OCI-LY7 (cell line): ENCODE data around the gene CCDC78. TPM values are rescaled to one million over a fixed set of nuclear protein-coding genes. Genes with fewer than 3 reads are reported as not detected.
A peak's percentile ranks its signal among the peaks of the same experiment; 100 is the strongest.

Source experiments
- BruUV-seq: library from RNA; stranded (reverse); fragments of 400-500 nt; replicated peaks from 2 replicates; lab custom pipeline; 2021; lab: Mats Ljungman, UMichigan
- CTCF ChIA-PET: fragments of 300-600 bp; sonication (Branson Sonifier 250); formaldehyde crosslinking; loops from one replicate; lab custom pipeline; 2022; ENCODE audit warnings: antibody characterized with exemption; ENCODE audit not compliant: unreplicated experiment; lab: Charles Lee
- POLR2A ChIA-PET: fragments of 300-600 bp; sonication (Branson Sonifier 250); formaldehyde crosslinking; loops from one replicate; lab custom pipeline; 2022; ENCODE audit warnings: antibody characterized with exemption; lab: Charles Lee
- DNase-seq: peaks from one replicate; pipeline ENCODE4 v3.0.0-alpha.2; 2015; ENCODE audit warnings: low spot score
- H2AFZ ChIP-seq: fragments of 200-600 bp; sonication (generic), shearing (Covaris generic); 2 replicates; pipeline ENCODE4 v1.6.1; 2014; ENCODE audit warnings: mild to moderate bottlenecking, antibody characterized with exemption, low read length, moderate library complexity
- H3K27ac ChIP-seq: fragments of 200-600 bp; sonication (generic); 2 replicates; pipeline ENCODE4 v1.5.1; 2014; ENCODE audit warnings: mixed run types, low read depth, mild to moderate bottlenecking, moderate library complexity, low read length, inconsistent platforms; ENCODE audit not compliant: poor library complexity, severe bottlenecking
- H3K36me3 ChIP-seq: fragments of 200-600 bp; sonication (generic); 2 replicates; pipeline ENCODE4 v1.6.1; 2014; ENCODE audit warnings: mild to moderate bottlenecking, antibody characterized with exemption, low read length, moderate library complexity, mixed read lengths; ENCODE audit not compliant: insufficient read depth
- H3K4me1 ChIP-seq: fragments of 200-600 bp; sonication (generic); 2 replicates; pipeline ENCODE4 v1.5.1; 2014; ENCODE audit warnings: mild to moderate bottlenecking, low read length; ENCODE audit not compliant: insufficient read depth, poor library complexity, severe bottlenecking
- H3K4me2 ChIP-seq: fragments of 200-600 bp; sonication (generic); 2 replicates; pipeline ENCODE4 v1.6.1; 2014; ENCODE audit warnings: mild to moderate bottlenecking, low read length
- H3K4me3 ChIP-seq: fragments of 200-600 bp; sonication (generic); 2 replicates; pipeline ENCODE4 v1.5.1; 2014; ENCODE audit warnings: mild to moderate bottlenecking, low read depth, low read length; ENCODE audit not compliant: poor library complexity, severe bottlenecking
- H3K79me2 ChIP-seq: fragments of 200-600 bp; sonication (generic); 2 replicates; pipeline ENCODE4 v1.6.1; 2016; ENCODE audit warnings: low read depth, mild to moderate bottlenecking, low read length, moderate library complexity, mixed read lengths; ENCODE audit not compliant: insufficient read depth
- H3K9me2 ChIP-seq: fragments of 200-600 bp; sonication (generic); 2 replicates; pipeline ENCODE4 v1.6.1; 2016; ENCODE audit warnings: mild to moderate bottlenecking, low read length, mixed read lengths; ENCODE audit not compliant: insufficient read depth
- H3K9me3 ChIP-seq: fragments of 200-600 bp; sonication (generic); 2 replicates; pipeline ENCODE4 v1.6.1; 2014; ENCODE audit warnings: mild to moderate bottlenecking, mixed run types, low read length, mixed read lengths
- H4K20me1 ChIP-seq: fragments of 200-600 bp; sonication (generic); 2 replicates; pipeline ENCODE4 v1.6.1; 2014; ENCODE audit warnings: mild to moderate bottlenecking, antibody characterized with exemption, low read length, moderate library complexity, mixed read lengths; ENCODE audit not compliant: insufficient read depth
- EZH2phosphoT487 ChIP-seq: fragments of 200-600 bp; sonication (generic); IDR thresholded peaks from 2 replicates; pipeline ENCODE4 v1.6.1; 2018; ENCODE audit warnings: low read depth, borderline replicate concordance, mild to moderate bottlenecking, mixed run types, antibody characterized with exemption, low read length, moderate library complexity, mixed read lengths
- intact Hi-C: fragments of 100-400 bp; cut with micrococcal nuclease; formaldehyde crosslinking; loops from one replicate; pipeline ENCODE4 v1.10.0; 2022; ENCODE audit not compliant: unreplicated experiment
- total RNA-seq, 2 experiments: library from RNA; depleted of rRNA in 1 of 2; stranded (reverse); fragments of >200 nt in 1 of 2; shearing (Covaris generic) in 1 of 2; gene quantifications; 2 replicates each; pipeline ENCODE4 v1.2.3, GENCODE V29; 2014 to 2022
- TF ChIP-seq, protein P1 (sequence below): fragments of 200-600 bp; sonication (generic); conservative IDR thresholded peaks from 2 replicates; pipeline ENCODE4 v1.5.1; 2014; ENCODE audit warnings: mild to moderate bottlenecking, antibody characterized with exemption, low read length, moderate library complexity, mixed read lengths

CCDC78 gene
- total RNA-seq, 2 experiments from 2014 or later = 25.8 to 57.9 TPM

DNA sequence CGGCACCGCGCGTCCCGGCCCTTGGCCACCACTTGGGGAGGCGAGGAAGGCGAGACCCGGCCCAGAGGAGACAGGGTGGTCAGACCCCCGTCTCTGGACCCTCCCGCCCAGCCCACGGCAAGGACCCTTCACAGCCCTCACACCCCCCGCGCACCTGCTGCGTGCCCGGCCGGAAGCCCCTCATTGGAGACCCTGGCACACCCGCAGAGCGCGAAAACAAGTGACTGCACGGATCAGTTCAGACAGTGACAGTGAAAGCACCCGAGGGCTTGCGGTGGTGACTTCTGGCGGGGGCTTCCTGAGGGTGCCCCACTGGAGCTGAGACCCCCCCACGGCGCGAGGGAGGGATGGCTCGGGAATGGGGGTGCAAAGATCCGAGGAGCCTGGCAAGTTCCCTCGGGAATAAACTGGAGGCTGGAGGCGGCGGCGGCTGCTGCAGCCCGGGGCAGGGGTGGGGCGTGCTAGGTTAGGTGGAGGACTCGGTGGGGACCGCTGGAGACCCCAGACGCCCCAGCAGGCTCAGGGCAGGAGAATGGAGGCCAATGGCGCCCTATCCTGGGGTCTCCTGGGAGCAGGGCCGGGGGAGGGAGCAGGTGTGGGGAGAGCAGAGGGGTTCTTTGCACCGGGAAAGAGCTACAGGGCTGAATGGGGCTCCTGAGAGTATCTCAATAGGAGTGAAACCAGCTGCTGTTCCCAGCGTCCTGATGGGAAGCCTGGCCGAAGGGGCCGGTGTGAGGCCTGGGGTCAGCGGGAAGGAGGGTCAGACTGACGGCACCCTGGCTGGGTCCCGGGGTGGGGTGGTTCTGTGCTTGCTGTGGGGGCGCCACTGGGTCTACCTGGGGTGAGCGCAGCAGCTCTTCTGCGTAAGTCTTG is 19.8 kb downstream of the CCDC78 start:
- intact Hi-C loops = no loop called here
- Histone ChIP-seq H3K36me3 (no peaks in the 10 kb centered on the region), H3K27ac (no peak overlapping the region), H3K79me2 (no peaks in the 10 kb centered on the region), H2AFZ (no peak overlapping the region), H3K4me1 (no peaks in the 10 kb centered on the region), H3K9me2 (no peaks in the 10 kb centered on the region), H3K4me3 (no peak overlapping the region), H3K4me2 (no peak overlapping the region; the same call in 1 of the 2 replicates), H3K9me3 (no peaks in the 10 kb centered on the region), H4K20me1 (no peaks in the 10 kb centered on the region)
- BruUV-seq = no TSS peak
- no peak for TF ChIP-seq EZH2phosphoT487
- TF ChIP-seq, protein P1, sequence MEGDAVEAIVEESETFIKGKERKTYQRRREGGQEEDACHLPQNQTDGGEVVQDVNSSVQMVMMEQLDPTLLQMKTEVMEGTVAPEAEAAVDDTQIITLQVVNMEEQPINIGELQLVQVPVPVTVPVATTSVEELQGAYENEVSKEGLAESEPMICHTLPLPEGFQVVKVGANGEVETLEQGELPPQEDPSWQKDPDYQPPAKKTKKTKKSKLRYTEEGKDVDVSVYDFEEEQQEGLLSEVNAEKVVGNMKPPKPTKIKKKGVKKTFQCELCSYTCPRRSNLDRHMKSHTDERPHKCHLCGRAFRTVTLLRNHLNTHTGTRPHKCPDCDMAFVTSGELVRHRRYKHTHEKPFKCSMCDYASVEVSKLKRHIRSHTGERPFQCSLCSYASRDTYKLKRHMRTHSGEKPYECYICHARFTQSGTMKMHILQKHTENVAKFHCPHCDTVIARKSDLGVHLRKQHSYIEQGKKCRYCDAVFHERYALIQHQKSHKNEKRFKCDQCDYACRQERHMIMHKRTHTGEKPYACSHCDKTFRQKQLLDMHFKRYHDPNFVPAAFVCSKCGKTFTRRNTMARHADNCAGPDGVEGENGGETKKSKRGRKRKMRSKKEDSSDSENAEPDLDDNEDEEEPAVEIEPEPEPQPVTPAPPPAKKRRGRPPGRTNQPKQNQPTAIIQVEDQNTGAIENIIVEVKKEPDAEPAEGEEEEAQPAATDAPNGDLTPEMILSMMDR = 0 out of 2 replicates have a peak, but pooled peaks have one; percentile 10
- DNase-seq = no peak
- ChIA-PET POLR2A (no interaction called here), CTCF (no interaction called here)

DNA sequence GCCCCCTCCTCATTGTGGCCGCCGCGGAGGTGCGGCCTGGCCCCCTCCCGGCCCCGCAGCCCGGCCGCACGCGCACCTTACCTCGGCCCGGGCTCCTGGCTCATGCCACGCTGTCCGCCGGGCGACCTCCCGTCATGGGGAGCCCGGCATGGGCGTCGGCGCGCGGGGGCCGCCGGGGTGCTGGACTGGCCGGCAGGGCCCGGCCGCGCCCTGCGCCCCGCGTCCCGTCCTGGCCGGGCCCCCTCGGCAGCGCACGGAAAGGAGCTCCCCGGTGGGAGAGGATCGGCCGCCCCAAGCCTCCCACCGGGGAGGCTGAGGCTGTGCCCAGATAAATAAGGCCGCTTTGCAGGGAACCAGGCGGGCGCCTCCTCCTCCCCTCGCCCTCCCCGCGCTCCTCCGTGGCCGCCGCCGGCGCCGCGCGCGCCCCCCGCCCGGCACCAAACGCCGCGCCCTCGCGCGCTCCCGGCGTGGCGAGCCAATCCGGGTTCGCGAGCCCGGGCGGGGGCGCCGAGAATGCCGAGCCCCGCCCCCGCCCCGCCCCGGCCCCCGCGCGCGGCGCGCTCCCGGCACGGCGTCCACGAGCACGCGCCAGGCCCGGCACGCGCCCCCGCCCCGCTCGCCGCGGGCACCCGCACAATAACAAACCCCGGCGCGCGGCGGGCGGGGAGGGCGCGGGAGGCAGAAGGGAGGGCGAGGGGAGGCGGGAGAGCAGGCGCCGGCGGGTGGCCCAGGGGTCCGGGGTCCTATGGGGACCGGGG is 20.6 kb downstream of the CCDC78 start, which contains the start of gene FBXL16:
TSS of gene FBXL16 (minus strand) at position 371 of the 758 bp plus-strand sequence. CDS start 8,396 bp downstream, outside the sequence.
- H3K9me2 ChIP-seq = no peaks in the 10 kb centered on the region
- no peak within 1 kb of the TSS for H2AFZ ChIP-seq
- DNase-seq = peak; percentile 46
- no peak within 1 kb of the TSS; the same call in 1 of the 2 replicates for H3K4me2 ChIP-seq
- intact Hi-C loops = no loop called here
- no peaks in the 10 kb centered on the region for H4K20me1 ChIP-seq
- no peaks in the 10 kb centered on the region for H3K9me3 ChIP-seq
- no peak within 1 kb of the TSS for H3K27ac ChIP-seq
- H3K36me3 ChIP-seq = no peaks in the 10 kb centered on the region
- H3K4me1 ChIP-seq = no peaks in the 10 kb centered on the region
- H3K79me2 ChIP-seq = no peaks in the 10 kb centered on the region
- no TSS peak for BruUV-seq
- ChIA-PET POLR2A (interaction anchor here (0.6 kb wide), 1 partner anchor 66 kb away, joined by 5 read pairs; no protein-coding TSS in a partner anchor), CTCF (no interaction called here)
- H3K4me3 ChIP-seq = peak within 1 kb of the TSS; percentile 28
- TF ChIP-seq, protein P1 = no peak
- TF ChIP-seq EZH2phosphoT487 = no peak
